ENCODE results near the gene WASF3.

GRCh38 chr13:26680123-26680450 is 122.6 kb downstream of the WASF3 start:
- no peak for TF ChIP-seq EZH2phosphoT487 (IDR thresholded peaks at IDR 0.05)
- no peak for TF ChIP-seq CTCF (IDR thresholded peaks at IDR 0.05)
- no peak for TF ChIP-seq EZH2 (IDR thresholded peaks at IDR 0.05)
